ENCODE measurements around the gene ASB3. TPM values are rescaled to one million over a fixed set of nuclear protein-coding genes. Genes with fewer than 3 reads are reported as not detected.

Gene ASB3
- polyA plus RNA-seq, 3 donors: 6.7 to 14.9 (median 8.1) TPM

DNA sequence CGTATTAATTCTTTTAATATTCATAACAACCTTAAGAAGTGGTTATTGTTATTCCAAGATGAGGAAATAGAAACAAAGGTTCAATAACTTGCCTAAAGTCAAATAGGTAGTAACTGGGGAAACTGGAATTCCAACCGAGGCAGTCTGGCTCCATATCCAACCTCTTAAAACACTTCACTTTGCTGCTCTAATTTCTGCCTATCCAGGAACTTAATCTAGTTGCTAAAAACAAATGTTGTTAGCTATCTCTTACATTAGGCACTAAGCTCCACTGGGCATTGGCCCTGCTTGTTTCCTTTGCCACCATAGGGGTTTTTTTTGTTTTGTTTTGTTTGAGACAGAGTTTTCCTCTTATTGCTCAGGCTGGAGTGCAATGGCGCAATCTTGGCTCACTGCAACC lies 24.8 kb upstream of the ASB3 start:
- Histone ChIP-seq H3K79me2 (ENCODE audit: insufficient read depth, low read length) (no peaks in the 10 kb centered on the region), H3K27me3 (ENCODE audit: control insufficient read depth in 2 of 2, insufficient read depth in 2 of 2, low read length in 2 of 2) (no peaks in the 10 kb centered on the region), H3K27ac (ENCODE audit: low read depth in 1 of 2, low read length in 2 of 2) (no peak overlapping the region), H3K4me3 (replicated peaks in 1 of 3; ENCODE audit: low read depth in 2 of 3, low read length in 3 of 3) (no peak overlapping the region), H4K20me1 (ENCODE audit: insufficient read depth, low read length) (no peaks in the 10 kb centered on the region), H3K9me3 (replicated peaks in 1 of 2; ENCODE audit: control insufficient read depth in 1 of 2, insufficient read depth in 1 of 2, low read length in 2 of 2) (no peaks in the 10 kb centered on the region), H3K36me3 (replicated peaks in 1 of 2; ENCODE audit: control insufficient read depth in 1 of 2, insufficient read depth in 2 of 2, low read length in 2 of 2) (peaks cover 91 to 96% of the 10 kb centered on the region in 2 donors), H3K4me2 (replicated peaks; ENCODE audit: extremely low read depth, low read length, poor library complexity, severe bottlenecking) (no peak overlapping the region), H3K4me1 (ENCODE audit: control insufficient read depth in 1 of 2, insufficient read depth in 2 of 2, low read length in 2 of 2) (no peaks in the 10 kb centered on the region), H2AFZ (ENCODE audit: insufficient read depth, low read depth, low read length, poor library complexity, severe bottlenecking) (no peak overlapping the region), H3K9ac (ENCODE audit: insufficient read depth, low read length, poor library complexity, severe bottlenecking) (no peak overlapping the region)
- no peaks in the 10 kb centered on the region for H3K9me3 Mint-ChIP-seq
- no peak for DNase-seq
- peaks cover 75 to 84% of the 10 kb centered on the region in 2 donors for H3K36me3 Mint-ChIP-seq
- TF ChIP-seq, protein P1, sequence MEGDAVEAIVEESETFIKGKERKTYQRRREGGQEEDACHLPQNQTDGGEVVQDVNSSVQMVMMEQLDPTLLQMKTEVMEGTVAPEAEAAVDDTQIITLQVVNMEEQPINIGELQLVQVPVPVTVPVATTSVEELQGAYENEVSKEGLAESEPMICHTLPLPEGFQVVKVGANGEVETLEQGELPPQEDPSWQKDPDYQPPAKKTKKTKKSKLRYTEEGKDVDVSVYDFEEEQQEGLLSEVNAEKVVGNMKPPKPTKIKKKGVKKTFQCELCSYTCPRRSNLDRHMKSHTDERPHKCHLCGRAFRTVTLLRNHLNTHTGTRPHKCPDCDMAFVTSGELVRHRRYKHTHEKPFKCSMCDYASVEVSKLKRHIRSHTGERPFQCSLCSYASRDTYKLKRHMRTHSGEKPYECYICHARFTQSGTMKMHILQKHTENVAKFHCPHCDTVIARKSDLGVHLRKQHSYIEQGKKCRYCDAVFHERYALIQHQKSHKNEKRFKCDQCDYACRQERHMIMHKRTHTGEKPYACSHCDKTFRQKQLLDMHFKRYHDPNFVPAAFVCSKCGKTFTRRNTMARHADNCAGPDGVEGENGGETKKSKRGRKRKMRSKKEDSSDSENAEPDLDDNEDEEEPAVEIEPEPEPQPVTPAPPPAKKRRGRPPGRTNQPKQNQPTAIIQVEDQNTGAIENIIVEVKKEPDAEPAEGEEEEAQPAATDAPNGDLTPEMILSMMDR (IDR thresholded peaks at IDR 0.05): no peak
- H3K27ac Mint-ChIP-seq: peak overlapping the region in 1 of 7 donors; percentile 4
- intact Hi-C loops (cut with micrococcal nuclease): no loop called here
- no CpG with 5 or more reads among the region's 3 CpGs for WGBS (ENCODE audit: insufficient coverage)
- no peaks in the 10 kb centered on the region for H3K4me1 Mint-ChIP-seq
- peaks cover 0 to 2% (median 2%) of the 10 kb centered on the region in 3 donors for H3K27me3 Mint-ChIP-seq (ENCODE audit: low read depth in 3 of 3)
- H3K4me3 Mint-ChIP-seq: no peak overlapping the region

DNA sequence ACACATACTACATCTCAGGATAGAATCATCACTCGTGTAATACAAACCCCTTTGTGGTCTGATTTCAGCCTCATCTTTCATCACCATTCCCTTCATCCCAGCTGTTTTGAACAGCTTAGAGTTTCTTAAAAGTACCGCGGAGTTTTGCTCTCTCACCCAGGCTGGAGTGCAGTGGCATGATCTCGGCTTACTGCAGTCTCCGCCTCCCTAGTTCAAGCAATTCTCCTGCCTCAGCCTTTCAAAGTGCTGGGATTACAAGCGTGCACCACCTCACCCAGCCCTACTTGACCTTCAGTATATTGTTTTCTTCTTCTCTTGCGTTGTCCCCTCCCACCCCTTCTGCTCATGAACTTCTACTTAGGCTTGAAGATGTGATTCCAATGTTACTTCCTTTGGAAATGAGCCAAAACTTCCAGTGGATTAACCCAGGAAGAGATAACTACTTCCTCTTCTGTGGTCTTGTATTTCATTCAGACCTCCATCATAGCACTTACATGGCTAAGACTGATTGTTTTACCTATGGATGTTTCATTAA lies 15.9 kb upstream of the ASB3 start:
- Histone ChIP-seq H3K79me2 (ENCODE audit: insufficient read depth, low read length) (no peaks in the 10 kb centered on the region), H2AFZ (ENCODE audit: insufficient read depth, low read depth, low read length, poor library complexity, severe bottlenecking) (no peak overlapping the region), H3K36me3 (replicated peaks in 1 of 2; ENCODE audit: control insufficient read depth in 1 of 2, insufficient read depth in 2 of 2, low read length in 2 of 2) (peaks cover 64 to 96% of the 10 kb centered on the region in 2 donors), H3K4me2 (replicated peaks; ENCODE audit: extremely low read depth, low read length, poor library complexity, severe bottlenecking) (no peak overlapping the region), H3K9ac (ENCODE audit: insufficient read depth, low read length, poor library complexity, severe bottlenecking) (no peak overlapping the region), H3K27ac (ENCODE audit: low read depth in 1 of 2, low read length in 2 of 2) (peak overlapping the region in 1 of 2 donors; percentile 39), H3K9me3 (replicated peaks in 1 of 2; ENCODE audit: control insufficient read depth in 1 of 2, insufficient read depth in 1 of 2, low read length in 2 of 2) (no peaks in the 10 kb centered on the region), H4K20me1 (ENCODE audit: insufficient read depth, low read length) (no peaks in the 10 kb centered on the region), H3K4me1 (ENCODE audit: control insufficient read depth in 1 of 2, insufficient read depth in 2 of 2, low read length in 2 of 2) (no peaks in the 10 kb centered on the region), H3K27me3 (ENCODE audit: control insufficient read depth in 2 of 2, insufficient read depth in 2 of 2, low read length in 2 of 2) (no peaks in the 10 kb centered on the region), H3K4me3 (replicated peaks in 1 of 3; ENCODE audit: low read depth in 2 of 3, low read length in 3 of 3) (no peak overlapping the region)
- no peaks in the 10 kb centered on the region for H3K9me3 Mint-ChIP-seq
- H3K27ac Mint-ChIP-seq: peak overlapping the region in 1 of 7 donors; percentile 1
- no peaks in the 10 kb centered on the region for H3K4me1 Mint-ChIP-seq
- TF ChIP-seq, protein P1 (IDR thresholded peaks at IDR 0.05): no peak
- no peaks in the 10 kb centered on the region for H3K27me3 Mint-ChIP-seq (ENCODE audit: low read depth in 3 of 3)
- no peak overlapping the region for H3K4me3 Mint-ChIP-seq
- no peak for DNase-seq
- 83% methylated on average over 7 of the region's 7 CpGs for WGBS (ENCODE audit: insufficient coverage)
- intact Hi-C loops (cut with micrococcal nuclease): no loop called here
- peaks cover 66 to 77% of the 10 kb centered on the region in 2 donors for H3K36me3 Mint-ChIP-seq

Measured in CD14-positive monocyte (primary cell).